Tibial nerve (tissue), 3 donors: Measurements from ENCODE around the gene SLC25A13.

Experiments used
- POLR2A ChIP-seq, 2 donors: fragments of 450-650 bp; IDR thresholded peaks; one replicate each; pipeline ENCODE4 v1.6.1; 2017; ENCODE audit warnings: antibody characterized with exemption in 2 of 2, mild to moderate bottlenecking in 2 of 2, moderate library complexity in 2 of 2
- TF ChIP-seq, protein P1 (sequence below), 5 experiments: fragments of 200-600 bp in 3 of 5; fragments of 450-650 bp in 2 of 5; sonication (generic) in 3 of 5; IDR thresholded peaks; one replicate each; pipeline ENCODE4 v1.5.1; 2016 to 2019; ENCODE audit warnings: antibody characterized with exemption in 5 of 5, mild to moderate bottlenecking in 3 of 5, moderate library complexity in 2 of 5

DNA sequence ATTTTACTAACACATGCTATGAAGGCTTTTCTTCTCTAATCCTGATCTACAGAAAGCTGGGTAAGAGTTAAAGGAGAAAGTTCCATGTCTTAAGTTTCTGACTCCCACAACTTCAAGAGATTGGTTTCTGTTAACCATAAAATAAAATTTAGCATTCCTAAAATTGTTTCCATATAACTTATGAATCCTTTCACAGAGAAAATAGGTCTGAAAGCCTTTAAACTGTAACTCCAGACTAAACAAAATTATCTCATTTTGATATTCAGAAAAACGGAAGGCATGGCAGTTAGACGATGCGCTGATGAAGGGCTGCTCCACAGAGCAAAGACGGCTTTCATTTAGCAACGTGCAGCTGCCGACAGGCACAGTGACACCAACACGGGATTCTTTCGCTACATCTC lies 133.3 kb downstream of the SLC25A13 start:
- TF ChIP-seq POLR2A (IDR thresholded peaks at IDR 0.05) = no peak
- TF ChIP-seq, protein P1, sequence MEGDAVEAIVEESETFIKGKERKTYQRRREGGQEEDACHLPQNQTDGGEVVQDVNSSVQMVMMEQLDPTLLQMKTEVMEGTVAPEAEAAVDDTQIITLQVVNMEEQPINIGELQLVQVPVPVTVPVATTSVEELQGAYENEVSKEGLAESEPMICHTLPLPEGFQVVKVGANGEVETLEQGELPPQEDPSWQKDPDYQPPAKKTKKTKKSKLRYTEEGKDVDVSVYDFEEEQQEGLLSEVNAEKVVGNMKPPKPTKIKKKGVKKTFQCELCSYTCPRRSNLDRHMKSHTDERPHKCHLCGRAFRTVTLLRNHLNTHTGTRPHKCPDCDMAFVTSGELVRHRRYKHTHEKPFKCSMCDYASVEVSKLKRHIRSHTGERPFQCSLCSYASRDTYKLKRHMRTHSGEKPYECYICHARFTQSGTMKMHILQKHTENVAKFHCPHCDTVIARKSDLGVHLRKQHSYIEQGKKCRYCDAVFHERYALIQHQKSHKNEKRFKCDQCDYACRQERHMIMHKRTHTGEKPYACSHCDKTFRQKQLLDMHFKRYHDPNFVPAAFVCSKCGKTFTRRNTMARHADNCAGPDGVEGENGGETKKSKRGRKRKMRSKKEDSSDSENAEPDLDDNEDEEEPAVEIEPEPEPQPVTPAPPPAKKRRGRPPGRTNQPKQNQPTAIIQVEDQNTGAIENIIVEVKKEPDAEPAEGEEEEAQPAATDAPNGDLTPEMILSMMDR (IDR thresholded peaks at IDR 0.05) = no peak
